ENCODE results near the gene RMI2. TPM values are rescaled to one million over a fixed set of nuclear protein-coding genes. Genes with fewer than 3 reads are reported as not detected.

RMI2 gene
- total and polyA plus RNA-seq, 2 of the 8 experiments (the other 6 are each of a cell fraction or from before 2014, with no cell fraction given), result 58.2 to 96.0 TPM

DNA sequence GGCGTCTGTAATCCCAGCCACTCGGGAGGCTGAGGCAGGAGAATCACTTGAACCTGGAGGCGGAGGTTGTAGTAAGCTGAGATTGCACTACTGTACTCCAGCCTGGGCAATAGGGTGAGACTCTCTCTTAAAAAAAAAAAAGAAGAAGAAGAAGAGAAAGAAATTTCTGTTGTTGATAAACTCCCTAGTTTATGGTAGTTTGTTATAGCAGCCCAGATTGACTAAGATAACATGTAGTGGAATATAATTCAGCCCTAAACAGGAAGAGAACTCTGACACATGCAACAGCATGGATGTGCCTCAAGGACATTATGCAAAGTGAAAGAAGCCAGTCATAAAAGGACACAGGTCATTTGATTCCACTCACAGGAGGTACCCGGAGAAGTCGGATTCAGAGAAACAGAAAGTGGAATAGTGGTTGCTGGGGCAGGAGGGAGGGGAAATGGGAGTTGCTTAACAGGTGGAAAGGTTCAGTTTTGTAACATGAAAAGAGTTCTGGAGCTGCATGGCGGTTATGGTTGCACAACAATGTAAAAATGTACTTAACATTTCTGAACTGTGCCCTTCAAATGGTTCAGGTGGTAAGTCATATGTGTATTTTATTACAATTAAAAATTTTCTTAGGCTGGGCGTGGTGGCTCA is 38.1 kb upstream of the RMI2 start (continued):
- TF ChIP-seq, protein P1, sequence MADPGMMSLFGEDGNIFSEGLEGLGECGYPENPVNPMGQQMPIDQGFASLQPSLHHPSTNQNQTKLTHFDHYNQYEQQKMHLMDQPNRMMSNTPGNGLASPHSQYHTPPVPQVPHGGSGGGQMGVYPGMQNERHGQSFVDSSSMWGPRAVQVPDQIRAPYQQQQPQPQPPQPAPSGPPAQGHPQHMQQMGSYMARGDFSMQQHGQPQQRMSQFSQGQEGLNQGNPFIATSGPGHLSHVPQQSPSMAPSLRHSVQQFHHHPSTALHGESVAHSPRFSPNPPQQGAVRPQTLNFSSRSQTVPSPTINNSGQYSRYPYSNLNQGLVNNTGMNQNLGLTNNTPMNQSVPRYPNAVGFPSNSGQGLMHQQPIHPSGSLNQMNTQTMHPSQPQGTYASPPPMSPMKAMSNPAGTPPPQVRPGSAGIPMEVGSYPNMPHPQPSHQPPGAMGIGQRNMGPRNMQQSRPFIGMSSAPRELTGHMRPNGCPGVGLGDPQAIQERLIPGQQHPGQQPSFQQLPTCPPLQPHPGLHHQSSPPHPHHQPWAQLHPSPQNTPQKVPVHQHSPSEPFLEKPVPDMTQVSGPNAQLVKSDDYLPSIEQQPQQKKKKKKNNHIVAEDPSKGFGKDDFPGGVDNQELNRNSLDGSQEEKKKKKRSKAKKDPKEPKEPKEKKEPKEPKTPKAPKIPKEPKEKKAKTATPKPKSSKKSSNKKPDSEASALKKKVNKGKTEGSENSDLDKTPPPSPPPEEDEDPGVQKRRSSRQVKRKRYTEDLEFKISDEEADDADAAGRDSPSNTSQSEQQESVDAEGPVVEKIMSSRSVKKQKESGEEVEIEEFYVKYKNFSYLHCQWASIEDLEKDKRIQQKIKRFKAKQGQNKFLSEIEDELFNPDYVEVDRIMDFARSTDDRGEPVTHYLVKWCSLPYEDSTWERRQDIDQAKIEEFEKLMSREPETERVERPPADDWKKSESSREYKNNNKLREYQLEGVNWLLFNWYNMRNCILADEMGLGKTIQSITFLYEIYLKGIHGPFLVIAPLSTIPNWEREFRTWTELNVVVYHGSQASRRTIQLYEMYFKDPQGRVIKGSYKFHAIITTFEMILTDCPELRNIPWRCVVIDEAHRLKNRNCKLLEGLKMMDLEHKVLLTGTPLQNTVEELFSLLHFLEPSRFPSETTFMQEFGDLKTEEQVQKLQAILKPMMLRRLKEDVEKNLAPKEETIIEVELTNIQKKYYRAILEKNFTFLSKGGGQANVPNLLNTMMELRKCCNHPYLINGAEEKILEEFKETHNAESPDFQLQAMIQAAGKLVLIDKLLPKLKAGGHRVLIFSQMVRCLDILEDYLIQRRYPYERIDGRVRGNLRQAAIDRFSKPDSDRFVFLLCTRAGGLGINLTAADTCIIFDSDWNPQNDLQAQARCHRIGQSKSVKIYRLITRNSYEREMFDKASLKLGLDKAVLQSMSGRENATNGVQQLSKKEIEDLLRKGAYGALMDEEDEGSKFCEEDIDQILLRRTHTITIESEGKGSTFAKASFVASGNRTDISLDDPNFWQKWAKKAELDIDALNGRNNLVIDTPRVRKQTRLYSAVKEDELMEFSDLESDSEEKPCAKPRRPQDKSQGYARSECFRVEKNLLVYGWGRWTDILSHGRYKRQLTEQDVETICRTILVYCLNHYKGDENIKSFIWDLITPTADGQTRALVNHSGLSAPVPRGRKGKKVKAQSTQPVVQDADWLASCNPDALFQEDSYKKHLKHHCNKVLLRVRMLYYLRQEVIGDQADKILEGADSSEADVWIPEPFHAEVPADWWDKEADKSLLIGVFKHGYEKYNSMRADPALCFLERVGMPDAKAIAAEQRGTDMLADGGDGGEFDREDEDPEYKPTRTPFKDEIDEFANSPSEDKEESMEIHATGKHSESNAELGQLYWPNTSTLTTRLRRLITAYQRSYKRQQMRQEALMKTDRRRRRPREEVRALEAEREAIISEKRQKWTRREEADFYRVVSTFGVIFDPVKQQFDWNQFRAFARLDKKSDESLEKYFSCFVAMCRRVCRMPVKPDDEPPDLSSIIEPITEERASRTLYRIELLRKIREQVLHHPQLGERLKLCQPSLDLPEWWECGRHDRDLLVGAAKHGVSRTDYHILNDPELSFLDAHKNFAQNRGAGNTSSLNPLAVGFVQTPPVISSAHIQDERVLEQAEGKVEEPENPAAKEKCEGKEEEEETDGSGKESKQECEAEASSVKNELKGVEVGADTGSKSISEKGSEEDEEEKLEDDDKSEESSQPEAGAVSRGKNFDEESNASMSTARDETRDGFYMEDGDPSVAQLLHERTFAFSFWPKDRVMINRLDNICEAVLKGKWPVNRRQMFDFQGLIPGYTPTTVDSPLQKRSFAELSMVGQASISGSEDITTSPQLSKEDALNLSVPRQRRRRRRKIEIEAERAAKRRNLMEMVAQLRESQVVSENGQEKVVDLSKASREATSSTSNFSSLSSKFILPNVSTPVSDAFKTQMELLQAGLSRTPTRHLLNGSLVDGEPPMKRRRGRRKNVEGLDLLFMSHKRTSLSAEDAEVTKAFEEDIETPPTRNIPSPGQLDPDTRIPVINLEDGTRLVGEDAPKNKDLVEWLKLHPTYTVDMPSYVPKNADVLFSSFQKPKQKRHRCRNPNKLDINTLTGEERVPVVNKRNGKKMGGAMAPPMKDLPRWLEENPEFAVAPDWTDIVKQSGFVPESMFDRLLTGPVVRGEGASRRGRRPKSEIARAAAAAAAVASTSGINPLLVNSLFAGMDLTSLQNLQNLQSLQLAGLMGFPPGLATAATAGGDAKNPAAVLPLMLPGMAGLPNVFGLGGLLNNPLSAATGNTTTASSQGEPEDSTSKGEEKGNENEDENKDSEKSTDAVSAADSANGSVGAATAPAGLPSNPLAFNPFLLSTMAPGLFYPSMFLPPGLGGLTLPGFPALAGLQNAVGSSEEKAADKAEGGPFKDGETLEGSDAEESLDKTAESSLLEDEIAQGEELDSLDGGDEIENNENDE (IDR thresholded peaks at IDR 0.05; ENCODE audit: insufficient replicate concordance, low read length), result no peak
- TF ChIP-seq, protein P2, sequence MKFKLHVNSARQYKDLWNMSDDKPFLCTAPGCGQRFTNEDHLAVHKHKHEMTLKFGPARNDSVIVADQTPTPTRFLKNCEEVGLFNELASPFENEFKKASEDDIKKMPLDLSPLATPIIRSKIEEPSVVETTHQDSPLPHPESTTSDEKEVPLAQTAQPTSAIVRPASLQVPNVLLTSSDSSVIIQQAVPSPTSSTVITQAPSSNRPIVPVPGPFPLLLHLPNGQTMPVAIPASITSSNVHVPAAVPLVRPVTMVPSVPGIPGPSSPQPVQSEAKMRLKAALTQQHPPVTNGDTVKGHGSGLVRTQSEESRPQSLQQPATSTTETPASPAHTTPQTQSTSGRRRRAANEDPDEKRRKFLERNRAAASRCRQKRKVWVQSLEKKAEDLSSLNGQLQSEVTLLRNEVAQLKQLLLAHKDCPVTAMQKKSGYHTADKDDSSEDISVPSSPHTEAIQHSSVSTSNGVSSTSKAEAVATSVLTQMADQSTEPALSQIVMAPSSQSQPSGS (IDR thresholded peaks at IDR 0.05; ENCODE audit: low read length), result no peak
